K562 (cell line): Measurements from ENCODE around the gene HSDL2. TPM values are rescaled to one million over a fixed set of nuclear protein-coding genes. Genes with fewer than 3 reads are reported as not detected.

ENCODE experiments used
- ADNP ChIP-seq: fragments of 200-800 bp; sonication (Bioruptor generic); IDR thresholded peaks from 2 replicates; pipeline ENCODE4 v1.6.1; 2016; ENCODE audit warnings: missing genetic modification characterization, missing compliant biosample characterization
- AFF1 ChIP-seq, 2 experiments: fragments of 450-650 bp; IDR thresholded peaks; 2 replicates each; pipeline ENCODE4 v1.6.1; 2018; ENCODE audit warnings: mild to moderate bottlenecking in 2 of 2, low read depth in 1 of 2; ENCODE audit not compliant: partially characterized antibody in 2 of 2
- CCAR2 ChIP-seq: fragments of 200-400 bp; formaldehyde crosslinking; IDR thresholded peaks from 2 replicates; pipeline ENCODE4 v1.6.1; 2017; ENCODE audit warnings: mild to moderate bottlenecking, low read depth, low read length
- KDM1A ChIP-seq, 2 experiments: fragments of 450-650 bp; IDR thresholded peaks; 2 replicates each; pipeline ENCODE4 v1.6.1; 2016; ENCODE audit warnings: mild to moderate bottlenecking in 2 of 2
- KLF10 ChIP-seq: fragments of 250-450 bp; sonication (Bioruptor Pico); IDR thresholded peaks from 2 replicates; pipeline ENCODE4 v1.6.1; 2021; ENCODE audit warnings: matching md5 sums
- NR1H2 ChIP-seq: sonication (generic); formaldehyde crosslinking; IDR thresholded peaks from 2 replicates; pipeline ENCODE4 v1.4.0; 2020; ENCODE audit warnings: mild to moderate bottlenecking, missing genetic modification reagents
- NR2F6 ChIP-seq: fragments of 450-650 bp; formaldehyde crosslinking; IDR thresholded peaks from 2 replicates; pipeline ENCODE4 v1.4.0; 2020; ENCODE audit warnings: mild to moderate bottlenecking
- POLR3A ChIP-seq: IDR thresholded peaks from 2 replicates; pipeline ENCODE4 v1.6.1; 2011; ENCODE audit warnings: borderline replicate concordance, mild to moderate bottlenecking, moderate library complexity; ENCODE audit not compliant: insufficient read length, insufficient read depth; ENCODE audit errors: extremely low read depth
- PYGO2 ChIP-seq: fragments of 450-650 bp; IDR thresholded peaks from 2 replicates; pipeline ENCODE4 v1.6.1; 2016; ENCODE audit warnings: mild to moderate bottlenecking, missing genetic modification characterization, moderate library complexity, missing compliant biosample characterization
- TCF3 ChIP-seq: sonication (generic); formaldehyde crosslinking; IDR thresholded peaks from 2 replicates; pipeline ENCODE4 v1.4.0; 2020; ENCODE audit warnings: mild to moderate bottlenecking, missing genetic modification reagents
- ZFP1 ChIP-seq: fragments of 450-650 bp; formaldehyde crosslinking; IDR thresholded peaks from 2 replicates; pipeline ENCODE4 v1.4.0; 2020; ENCODE audit warnings: mild to moderate bottlenecking, mixed read lengths
- ZFP36 ChIP-seq: fragments of 150-350 bp; IDR thresholded peaks from 2 replicates; pipeline ENCODE4 v1.6.1; 2018; ENCODE audit warnings: low read length, low read depth; ENCODE audit not compliant: partially characterized antibody
- ZNF12 ChIP-seq: sonication (generic); formaldehyde crosslinking; IDR thresholded peaks from 2 replicates; pipeline ENCODE4 v1.4.0; 2020; ENCODE audit warnings: mild to moderate bottlenecking, missing genetic modification reagents
- ZNF146 ChIP-seq: IDR thresholded peaks from one replicate; pipeline ENCODE4 v1.6.1; 2018; ENCODE audit warnings: missing compliant biosample characterization; ENCODE audit not compliant: unreplicated experiment
- polyA plus RNA-seq, 8 experiments: library from polyadenylated mRNA; depleted of rRNA in 4 of 8; stranded (reverse) in 5 of 8; unstranded in 3 of 8; fragments of >200 nt; fragmentation: Nextera tagmentation in 2 of 8; fragmentation: Illumina TruSeq in 1 of 8; extraction: Ambion mirVana in 2 of 8; extraction: Trizol in 1 of 8; gene quantifications; 2 replicates each; pipeline versions ENCODE4 v1.2.1 to v1.2.3, GENCODE V29; 2011 to 2014; ENCODE audit warnings: inconsistent platforms in 1 of 8, missing spikeins in 1 of 8
- total RNA-seq, 7 experiments: library from RNA; depleted of rRNA in 6 of 7; stranded (reverse); fragments of >200 nt in 6 of 7; fragmentation: Illumina TruSeq in 2 of 7; extraction: Trizol in 2 of 7; gene quantifications; 2 replicates each; pipeline versions ENCODE4 v1.2.1 to v1.2.3, GENCODE V29; 2011 to 2021; ENCODE audit warnings: low replicate concordance in 1 of 7
- TF ChIP-seq, protein P1 (sequence below): fragments of 450-650 bp; IDR thresholded peaks from one replicate; pipeline ENCODE4 v1.6.1; 2018; ENCODE audit warnings: mild to moderate bottlenecking, moderate library complexity; ENCODE audit not compliant: partially characterized antibody
- TF ChIP-seq, protein P2 (sequence below): IDR thresholded peaks from 2 replicates; pipeline ENCODE4 v1.6.1; 2016; ENCODE audit warnings: missing genetic modification characterization, missing compliant biosample characterization

Gene HSDL2
- total and polyA plus RNA-seq, 9 of the 15 experiments (the other 6 are each of a cell fraction or from before 2014, with no cell fraction given): 22.8 to 74.1 (median 35.6) TPM

- TF ChIP-seq AFF1 (IDR thresholded peaks at IDR 0.05; ENCODE audit: low read depth in 1 of 2, partially characterized antibody in 2 of 2) (no peak), NR1H2 (CRISPR knock-in tag) (no peak), ZFP36 (no peak), CCAR2 (no peak), PYGO2 (no peak), KLF10 (no peak), POLR3A (no peak), KDM1A (IDR thresholded peaks at IDR 0.05) (peak in 1 of 2 experiments; percentile 51; a peak in 2 of 4 replicates), ZNF12 (no peak), ZNF146 (CRISPR knock-in tag) (peak; percentile 94), ADNP (tag) (peak; percentile 50; the same call in 1 of the 2 replicates), NR2F6 (CRISPR knock-in tag) (no peak), TCF3 (CRISPR knock-in tag) (no peak), ZFP1 (CRISPR knock-in tag) (no peak)
- TF ChIP-seq, protein P1, sequence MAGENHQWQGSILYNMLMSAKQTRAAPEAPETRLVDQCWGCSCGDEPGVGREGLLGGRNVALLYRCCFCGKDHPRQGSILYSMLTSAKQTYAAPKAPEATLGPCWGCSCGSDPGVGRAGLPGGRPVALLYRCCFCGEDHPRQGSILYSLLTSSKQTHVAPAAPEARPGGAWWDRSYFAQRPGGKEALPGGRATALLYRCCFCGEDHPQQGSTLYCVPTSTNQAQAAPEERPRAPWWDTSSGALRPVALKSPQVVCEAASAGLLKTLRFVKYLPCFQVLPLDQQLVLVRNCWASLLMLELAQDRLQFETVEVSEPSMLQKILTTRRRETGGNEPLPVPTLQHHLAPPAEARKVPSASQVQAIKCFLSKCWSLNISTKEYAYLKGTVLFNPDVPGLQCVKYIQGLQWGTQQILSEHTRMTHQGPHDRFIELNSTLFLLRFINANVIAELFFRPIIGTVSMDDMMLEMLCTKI: no peak
- TF ChIP-seq, protein P2, sequence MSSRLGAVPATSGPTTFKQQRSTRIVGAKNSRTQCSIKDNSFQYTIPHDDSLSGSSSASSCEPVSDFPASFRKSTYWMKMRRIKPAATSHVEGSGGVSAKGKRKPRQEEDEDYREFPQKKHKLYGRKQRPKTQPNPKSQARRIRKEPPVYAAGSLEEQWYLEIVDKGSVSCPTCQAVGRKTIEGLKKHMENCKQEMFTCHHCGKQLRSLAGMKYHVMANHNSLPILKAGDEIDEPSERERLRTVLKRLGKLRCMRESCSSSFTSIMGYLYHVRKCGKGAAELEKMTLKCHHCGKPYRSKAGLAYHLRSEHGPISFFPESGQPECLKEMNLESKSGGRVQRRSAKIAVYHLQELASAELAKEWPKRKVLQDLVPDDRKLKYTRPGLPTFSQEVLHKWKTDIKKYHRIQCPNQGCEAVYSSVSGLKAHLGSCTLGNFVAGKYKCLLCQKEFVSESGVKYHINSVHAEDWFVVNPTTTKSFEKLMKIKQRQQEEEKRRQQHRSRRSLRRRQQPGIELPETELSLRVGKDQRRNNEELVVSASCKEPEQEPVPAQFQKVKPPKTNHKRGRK: no peak
These were observed 82.9 kb downstream of the HSDL2 start (continued) for GRCh38 chr9:112462855-112463254.
